HG03159 (cell line): ENCODE measurements around the gene LAMA2.
"Not testable (repeated sequence)": the region's sequence is repeated elsewhere in the genome, so short reads cannot be mapped to it uniquely, and the experiment has no call there.

ENCODE experiments used
- ATAC-seq: cut with Tn5 transposase; IDR thresholded peaks from one replicate; pipeline ENCODE4 v1.9.1; 2021; ENCODE audit warnings: mild to moderate bottlenecking, moderate library complexity; ENCODE audit not compliant: unreplicated experiment

LAMA2 gene

DNA sequence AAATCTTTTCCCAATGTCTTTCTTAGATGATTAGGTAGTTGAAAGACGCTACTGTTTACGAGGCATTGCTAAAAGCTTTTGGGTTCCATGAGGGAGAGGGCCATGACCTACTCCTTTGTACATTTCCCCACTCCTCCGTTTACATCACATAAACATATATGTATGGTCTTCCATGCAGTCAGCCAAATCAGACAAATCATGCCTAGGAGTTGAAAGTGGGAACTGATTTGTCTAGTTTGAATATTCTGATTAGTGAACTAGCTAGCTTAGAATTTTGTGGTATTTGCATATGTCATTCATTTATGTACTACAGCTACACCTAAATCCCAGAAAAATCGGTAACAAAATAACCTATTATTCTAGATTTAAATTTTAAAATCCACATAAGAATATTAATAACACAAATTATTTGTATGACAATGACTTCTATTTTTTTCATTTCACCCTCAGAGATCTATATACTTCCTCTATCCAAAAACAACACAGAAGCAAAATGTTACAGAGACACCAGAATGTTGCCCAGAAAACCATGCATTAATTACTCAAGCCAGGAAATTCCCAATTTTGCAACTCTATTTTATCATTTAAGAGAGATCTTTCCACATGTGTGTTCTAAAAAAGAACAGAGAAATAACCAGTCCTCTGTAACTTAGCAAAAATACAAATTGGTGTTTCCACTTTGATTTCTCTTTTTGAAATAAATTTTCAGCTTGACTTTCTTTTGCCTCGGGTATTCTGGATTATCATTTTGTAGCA is 231.9 kb downstream of the LAMA2 start:
- no peak for ATAC-seq

DNA sequence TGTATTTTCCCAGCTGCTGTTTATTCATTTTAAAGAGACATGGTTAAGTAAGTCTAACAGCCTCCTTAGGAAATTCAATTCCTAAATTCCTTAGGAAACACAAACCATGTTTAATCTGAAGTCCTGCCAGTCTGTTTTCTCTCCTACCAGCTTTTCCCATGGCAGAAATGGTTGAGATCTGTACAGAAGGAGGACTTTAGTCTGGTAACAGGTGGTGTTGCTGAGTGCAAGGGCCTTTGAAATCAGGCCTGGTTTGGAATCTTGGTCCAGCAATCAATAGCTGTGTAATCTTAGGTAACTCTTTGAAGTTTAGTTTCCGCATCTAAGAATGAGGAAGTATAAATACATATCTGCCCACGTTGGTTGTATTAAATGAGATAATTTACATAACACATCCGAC is 232.5 kb downstream of the LAMA2 start:
- no peak for ATAC-seq

DNA sequence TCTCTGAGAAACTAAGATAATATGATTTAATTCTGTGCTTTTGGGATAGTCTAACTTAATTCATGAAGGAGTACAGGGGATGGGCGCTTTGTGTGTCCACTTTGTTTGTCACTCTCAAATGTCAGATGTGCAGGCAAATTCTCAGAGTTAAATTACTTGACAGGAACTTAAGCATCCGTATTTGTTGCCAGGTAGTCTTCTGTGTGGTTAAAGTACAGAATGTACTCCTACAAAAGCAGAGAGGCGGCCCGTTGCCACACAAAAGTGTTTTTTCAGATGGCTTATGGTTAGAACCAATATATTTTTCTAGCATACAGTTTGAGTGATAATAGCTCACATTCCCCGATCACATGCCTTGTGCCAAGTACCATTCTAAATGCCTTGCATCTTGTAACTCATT is 234.4 kb downstream of the LAMA2 start:
- ATAC-seq: no peak

DNA sequence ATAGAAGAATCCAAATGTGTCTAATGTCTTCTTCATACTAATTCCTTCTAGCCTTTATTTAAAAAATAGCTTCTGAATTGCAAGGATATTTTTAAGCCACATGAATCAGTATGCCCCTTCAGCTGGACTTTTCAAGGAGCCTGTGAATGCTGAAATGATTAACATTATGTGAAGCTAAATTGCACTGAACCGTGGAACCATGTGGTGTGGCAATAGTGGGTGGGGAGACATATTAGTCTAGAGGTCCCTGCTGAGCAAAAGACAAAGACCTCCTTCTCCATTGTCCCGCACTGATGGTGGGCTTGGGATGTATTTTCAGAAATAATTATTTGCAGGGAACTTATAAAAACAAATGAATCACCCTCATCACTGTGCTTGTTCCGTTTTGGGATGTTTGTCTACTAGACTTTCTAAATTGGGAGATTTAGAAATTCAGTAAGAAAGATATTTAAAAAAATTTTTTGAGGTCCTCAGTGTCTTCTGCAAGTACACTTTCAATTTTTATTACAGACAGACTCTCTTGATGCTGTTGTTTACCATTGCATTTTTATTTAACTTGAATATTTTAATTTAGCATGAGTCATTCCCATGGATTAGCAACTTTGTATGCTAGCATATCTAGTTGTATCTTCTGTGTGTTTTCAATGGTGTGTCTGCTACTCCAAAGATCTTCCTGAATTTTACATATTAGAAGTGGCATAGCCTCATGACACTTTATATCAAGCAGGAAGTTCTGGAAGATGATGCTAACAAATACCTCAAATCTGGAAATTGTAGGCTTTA is 238.1 kb downstream of the LAMA2 start:
- no peak for ATAC-seq

GRCh38 chr6:129124347-129124746 is 241.4 kb downstream of the LAMA2 start:
- no peak for ATAC-seq

DNA sequence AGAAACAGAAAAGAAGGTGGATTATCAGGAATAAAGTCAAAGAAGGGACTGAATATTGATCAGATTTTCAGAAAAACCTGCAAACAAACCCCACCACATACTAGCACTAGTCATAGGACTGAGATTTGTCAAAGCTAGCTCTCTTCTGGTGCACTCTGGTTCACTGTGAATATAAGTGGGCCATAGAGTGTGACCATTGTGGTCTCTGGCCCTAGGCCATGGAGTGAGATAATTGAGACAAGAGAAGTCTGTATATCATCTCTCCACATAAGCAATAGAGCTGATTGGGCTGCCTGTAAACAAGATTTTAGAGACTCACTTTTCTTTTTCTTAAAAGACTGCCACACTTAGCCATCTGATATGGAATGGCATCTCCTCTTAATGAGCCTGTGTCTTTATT is 247.2 kb downstream of the LAMA2 start:
- ATAC-seq: no peak

DNA sequence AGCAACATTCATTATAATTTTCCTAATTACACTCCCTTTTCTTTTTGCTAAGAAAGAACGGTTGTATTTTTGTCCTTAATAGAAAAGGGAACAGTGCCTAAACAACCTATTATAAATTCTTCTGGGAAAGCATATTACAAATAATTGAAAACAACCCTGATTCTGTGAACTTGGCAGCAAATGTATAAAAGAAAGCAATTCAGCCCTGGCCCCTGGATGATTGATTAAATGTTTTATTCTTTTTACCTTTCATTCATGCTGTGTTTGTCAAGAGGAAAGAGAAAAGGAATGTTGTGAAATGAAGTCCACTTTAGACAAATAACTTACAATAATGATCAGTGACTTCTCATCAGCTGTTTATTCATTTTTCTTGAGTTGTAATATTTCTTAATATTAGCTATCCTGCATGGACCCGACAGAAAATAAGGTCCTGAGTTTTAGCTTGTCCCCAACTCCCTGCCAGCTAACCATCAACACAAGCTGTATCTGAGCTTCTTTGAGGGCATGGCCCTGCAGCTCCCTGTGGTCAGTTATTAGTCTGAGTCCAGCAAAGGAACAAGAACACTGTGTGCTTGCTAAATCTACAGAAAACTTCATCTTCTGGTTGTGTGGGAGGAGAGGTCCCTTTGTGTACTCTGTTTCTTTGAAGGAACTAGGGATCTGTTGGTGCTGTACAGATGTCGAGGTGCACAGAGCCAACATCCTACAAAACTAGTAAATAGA is 248.2 kb downstream of the LAMA2 start:
- ATAC-seq: no peak

DNA sequence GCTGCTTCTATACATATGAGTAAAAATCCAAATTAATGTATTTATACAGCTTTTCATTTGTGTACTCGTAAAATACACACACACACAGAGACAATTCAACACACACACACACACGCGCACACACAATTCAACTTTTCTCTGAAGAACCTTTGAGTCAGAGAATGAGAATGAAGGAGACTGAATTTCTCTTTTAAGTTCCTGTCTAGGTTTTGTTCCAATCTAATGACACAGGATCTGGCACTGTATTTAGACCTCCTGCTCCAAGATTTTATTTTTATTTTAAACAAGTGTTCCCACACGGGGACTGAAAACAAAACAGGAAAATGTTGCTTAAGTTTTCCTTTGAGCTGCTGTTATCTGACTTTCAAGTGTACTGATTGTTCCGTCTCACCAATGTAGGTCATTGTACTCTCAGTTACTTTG is 250.8 kb downstream of the LAMA2 start:
- ATAC-seq: no peak

DNA sequence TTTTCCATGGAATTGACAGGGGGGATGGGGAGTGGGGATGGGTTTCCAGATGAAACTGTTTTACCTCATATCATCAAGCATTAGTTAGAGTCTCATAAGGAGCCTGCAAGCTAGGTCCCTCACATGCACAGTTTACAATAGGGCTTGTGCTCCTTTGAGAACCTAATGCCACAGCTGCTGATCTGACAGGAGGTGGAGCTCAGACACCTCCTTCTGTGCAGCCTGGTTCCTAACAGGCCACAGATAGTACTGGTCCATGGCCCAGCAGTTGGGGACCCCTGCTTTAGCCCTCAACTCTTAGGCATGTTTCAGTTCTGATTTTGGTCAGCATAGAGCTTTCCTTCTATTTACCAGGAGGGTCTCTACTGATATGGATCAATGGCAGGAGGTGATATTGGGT is 251.6 kb downstream of the LAMA2 start:
- no peak for ATAC-seq

DNA sequence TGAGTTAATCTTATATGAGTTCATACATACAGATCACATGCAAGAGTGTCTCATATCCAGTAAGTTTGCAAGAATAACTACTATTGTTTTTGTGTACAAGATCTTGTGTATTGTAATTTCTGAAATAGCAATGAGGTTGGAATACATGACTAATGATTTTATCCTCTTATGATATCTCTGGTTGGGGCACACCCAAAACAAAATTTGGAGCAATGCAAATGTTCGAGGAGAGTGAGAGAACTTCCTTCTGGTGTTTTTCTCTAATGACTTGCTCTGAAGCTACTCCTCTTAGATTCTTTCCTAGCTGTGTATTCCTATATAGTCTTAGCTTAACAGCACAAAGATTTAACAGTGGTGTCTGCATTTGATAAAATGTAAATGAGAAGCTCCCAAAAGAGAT is 252.5 kb downstream of the LAMA2 start:
- no peak for ATAC-seq

DNA sequence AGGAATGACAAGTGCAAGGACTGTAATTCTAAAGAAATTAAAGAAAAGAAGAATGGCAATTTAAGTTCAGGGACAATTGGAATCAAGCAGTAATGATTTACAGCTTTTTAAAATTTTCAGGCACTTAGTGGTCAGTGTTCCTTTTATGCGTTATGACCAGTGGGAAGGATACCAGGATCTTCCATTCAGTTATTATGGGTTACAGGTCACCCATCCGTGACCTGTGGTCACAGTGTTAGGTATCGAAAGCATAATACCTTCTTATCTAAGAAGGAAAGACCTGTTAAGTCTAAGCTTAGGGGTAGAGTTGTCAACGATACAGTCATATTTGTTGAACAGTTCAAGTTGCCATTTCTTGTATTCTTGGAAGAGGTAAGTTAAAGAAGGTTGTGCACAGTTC is 253.8 kb downstream of the LAMA2 start:
- no peak for ATAC-seq

GRCh38 chr6:129138739-129139405 is 255.9 kb downstream of the LAMA2 start:
- no peak for ATAC-seq

GRCh38 chr6:129140526-129140925 is 257.6 kb downstream of the LAMA2 start:
- ATAC-seq: no peak

DNA sequence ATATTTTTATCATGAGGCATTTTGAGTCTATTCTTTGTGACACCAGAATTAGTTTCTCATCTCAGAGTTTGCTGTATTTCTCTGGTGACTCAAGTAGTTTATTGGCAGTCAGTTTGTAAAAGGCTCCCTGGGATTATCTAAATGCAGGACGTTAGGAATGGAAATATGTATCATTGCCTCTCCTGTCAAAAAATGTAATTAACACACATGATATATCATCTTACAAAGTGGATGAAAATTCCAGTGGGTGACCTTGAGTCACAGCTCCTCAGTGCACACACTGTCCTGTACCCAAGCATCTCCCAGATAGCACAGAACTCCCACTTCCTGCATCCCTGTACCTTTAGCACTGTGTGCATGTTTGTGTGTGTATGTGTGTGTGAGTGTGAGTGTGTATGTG is 258.6 kb downstream of the LAMA2 start:
- no peak for ATAC-seq

GRCh38 chr6:129146902-129147301 is 264.0 kb downstream of the LAMA2 start:
- no peak for ATAC-seq

- ATAC-seq: no peak
Measured at GRCh38 chr6:129150507-129150906, 267.6 kb downstream of the LAMA2 start.

DNA sequence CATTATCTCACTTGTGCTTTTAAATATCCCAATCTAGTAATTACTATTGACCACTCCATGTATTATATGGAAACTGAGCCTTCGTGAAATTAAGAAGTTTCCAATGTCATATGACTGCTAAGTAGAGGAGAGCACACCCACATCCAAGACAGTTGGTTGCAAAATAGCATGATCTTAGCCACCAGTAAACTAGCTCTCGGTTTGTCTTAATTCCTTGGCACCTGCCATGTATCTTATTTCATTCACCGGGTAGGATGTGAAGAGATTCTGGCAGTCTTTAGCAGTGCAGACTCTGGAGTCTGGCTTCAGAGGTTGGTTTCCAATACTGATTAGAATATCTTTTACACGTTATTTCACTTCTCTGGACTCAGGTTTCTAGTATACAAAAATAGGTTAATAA is 270.3 kb downstream of the LAMA2 start:
- no peak for ATAC-seq

GRCh38 chr6:129159242-129159641 is 276.3 kb downstream of the LAMA2 start:
- not testable (repeated sequence) for ATAC-seq

GRCh38 chr6:129162605-129163004 is 279.7 kb downstream of the LAMA2 start:
- ATAC-seq: no peak

- ATAC-seq: no peak
Measured at GRCh38 chr6:129163551-129163950, 280.6 kb downstream of the LAMA2 start.

DNA sequence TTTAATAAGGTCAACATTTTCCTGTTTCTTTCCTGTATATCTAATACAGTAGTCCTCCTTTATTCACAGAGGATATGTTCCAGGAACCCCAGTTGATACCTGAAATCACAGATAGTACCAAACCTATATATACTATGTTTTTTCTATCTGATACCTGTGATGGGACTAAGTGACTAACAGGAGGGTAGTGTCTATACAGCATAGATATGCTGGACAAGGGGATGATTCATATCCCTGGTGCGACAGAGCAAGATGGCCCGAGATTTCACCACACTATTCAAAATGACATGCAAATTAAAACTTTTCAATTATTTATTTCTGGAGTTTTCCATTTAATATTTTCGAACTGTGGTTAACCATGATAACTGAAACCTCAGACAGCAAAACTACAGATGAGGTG is 281.1 kb downstream of the LAMA2 start:
- ATAC-seq: no peak
